HG03097 (cell line): ENCODE measurements around the gene GNG10.
"Not testable (repeated sequence)": the region's sequence is repeated elsewhere in the genome, so short reads cannot be mapped to it uniquely, and the experiment has no call there.

Source experiments
- ATAC-seq: cut with Tn5 transposase; IDR thresholded peaks from one replicate; pipeline ENCODE4 v1.9.1; 2021; ENCODE audit not compliant: unreplicated experiment, low FRiP score

Gene GNG10

GRCh38 chr9:111661150-111661801, at the start of gene GNG10:
Gene GNG10, plus strand, starts transcription at chr9:111661605. Its CDS starts 30 bp downstream, at chr9:111661635.
- peak; percentile 78 for ATAC-seq

- no peak for ATAC-seq
Measured at GRCh38 chr9:111613436-111614040, 47.9 kb upstream of the GNG10 start.

GRCh38 chr9:111615928-111616327, 45.5 kb upstream of the GNG10 start:
- ATAC-seq = no peak

GRCh38 chr9:111617349-111617748, 44.1 kb upstream of the GNG10 start:
- ATAC-seq = not testable (repeated sequence)

GRCh38 chr9:111621895-111622480, 39.4 kb upstream of the GNG10 start:
- ATAC-seq = no peak

GRCh38 chr9:111622626-111623025, 38.8 kb upstream of the GNG10 start:
- no peak for ATAC-seq

- no peak for ATAC-seq
Measured at GRCh38 chr9:111627260-111627963, 34.0 kb upstream of the GNG10 start.

- ATAC-seq = no peak
Measured at GRCh38 chr9:111628411-111628810, 33.0 kb upstream of the GNG10 start.

GRCh38 chr9:111630182-111630963, 31.0 kb upstream of the GNG10 start:
- ATAC-seq = peak; percentile 22

GRCh38 chr9:111630964-111631213, 30.5 kb upstream of the GNG10 start:
- no peak for ATAC-seq

GRCh38 chr9:111631214-111631971, 30.0 kb upstream of the GNG10 start, which contains the start of gene DNAJC25:
Gene DNAJC25, plus strand, starts transcription at chr9:111631334. Its CDS starts 74 bp downstream, at chr9:111631408.
- peak; percentile 96 for ATAC-seq

GRCh38 chr9:111632060-111632459, 29.3 kb upstream of the GNG10 start:
- ATAC-seq = no peak

- no peak for ATAC-seq
Measured at GRCh38 chr9:111632695-111633388, 28.6 kb upstream of the GNG10 start.

- no peak for ATAC-seq
Measured at GRCh38 chr9:111633389-111633736, 28.0 kb upstream of the GNG10 start.

GRCh38 chr9:111634860-111635259, 26.5 kb upstream of the GNG10 start:
- ATAC-seq = no peak

GRCh38 chr9:111637421-111637950, 23.9 kb upstream of the GNG10 start:
- ATAC-seq = no peak

- ATAC-seq = no peak
Measured at GRCh38 chr9:111644195-111644772, 17.1 kb upstream of the GNG10 start.

- ATAC-seq = no peak
Measured at GRCh38 chr9:111645806-111646205, 15.6 kb upstream of the GNG10 start.

- ATAC-seq = no peak
Measured at GRCh38 chr9:111646417-111646816, 15.0 kb upstream of the GNG10 start.
